Measurements from ENCODE around the gene DHX30. TPM values are rescaled to one million over a fixed set of nuclear protein-coding genes. Genes with fewer than 3 reads are reported as not detected.
"Not testable (repeated sequence)": the region's sequence is repeated elsewhere in the genome, so short reads cannot be mapped to it uniquely, and the experiment has no call there.

DHX30 gene
- polyA plus RNA-seq, 1 of the 3 experiments (the other 2 are of a cell fraction): 86.3 TPM

DNA sequence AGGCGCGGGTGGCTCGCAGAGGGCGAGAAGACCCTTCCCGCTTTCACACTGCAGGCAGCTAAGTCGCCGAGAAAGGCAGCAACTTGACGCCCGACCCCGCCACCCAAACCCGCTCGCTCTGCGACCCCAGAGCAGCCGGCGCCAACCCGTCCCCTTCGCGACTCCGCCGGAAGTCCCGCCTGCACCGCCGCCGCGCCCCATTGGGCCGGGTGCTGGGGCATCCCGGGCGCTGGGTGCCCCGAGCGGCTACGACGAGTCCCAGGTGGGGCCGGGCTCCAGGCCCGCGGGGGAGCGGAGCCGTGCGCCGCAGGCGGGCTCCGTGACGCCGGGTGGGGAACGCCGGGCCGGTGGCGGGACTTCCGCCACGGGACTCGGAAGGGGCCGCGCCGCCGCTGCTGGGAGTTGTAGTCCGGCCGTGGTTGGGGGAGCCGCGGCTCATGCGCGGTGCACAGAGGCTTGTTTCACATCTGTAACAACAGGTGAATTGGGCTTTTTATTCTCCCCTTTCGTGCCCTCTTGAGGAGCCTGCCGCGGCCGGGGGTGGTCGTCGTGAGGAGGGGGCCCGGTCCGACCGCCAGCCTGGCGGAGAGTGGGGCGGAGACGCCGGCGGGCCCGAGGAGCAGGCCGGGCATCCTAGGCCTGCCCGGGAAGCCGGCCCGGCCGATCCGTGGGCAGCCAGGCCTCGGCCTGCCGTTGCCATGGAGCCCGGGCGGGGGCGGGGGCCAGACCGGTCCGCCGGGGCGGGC lies at the start of gene DHX30 (continued):
- TF ChIP-seq, protein P1, sequence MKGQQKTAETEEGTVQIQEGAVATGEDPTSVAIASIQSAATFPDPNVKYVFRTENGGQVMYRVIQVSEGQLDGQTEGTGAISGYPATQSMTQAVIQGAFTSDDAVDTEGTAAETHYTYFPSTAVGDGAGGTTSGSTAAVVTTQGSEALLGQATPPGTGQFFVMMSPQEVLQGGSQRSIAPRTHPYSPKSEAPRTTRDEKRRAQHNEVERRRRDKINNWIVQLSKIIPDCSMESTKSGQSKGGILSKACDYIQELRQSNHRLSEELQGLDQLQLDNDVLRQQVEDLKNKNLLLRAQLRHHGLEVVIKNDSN (IDR thresholded peaks at IDR 0.05; ENCODE audit: borderline replicate concordance, low read depth): peak; percentile 86
- TF ChIP-seq, protein P2, sequence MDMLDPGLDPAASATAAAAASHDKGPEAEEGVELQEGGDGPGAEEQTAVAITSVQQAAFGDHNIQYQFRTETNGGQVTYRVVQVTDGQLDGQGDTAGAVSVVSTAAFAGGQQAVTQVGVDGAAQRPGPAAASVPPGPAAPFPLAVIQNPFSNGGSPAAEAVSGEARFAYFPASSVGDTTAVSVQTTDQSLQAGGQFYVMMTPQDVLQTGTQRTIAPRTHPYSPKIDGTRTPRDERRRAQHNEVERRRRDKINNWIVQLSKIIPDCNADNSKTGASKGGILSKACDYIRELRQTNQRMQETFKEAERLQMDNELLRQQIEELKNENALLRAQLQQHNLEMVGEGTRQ (IDR thresholded peaks at IDR 0.05; ENCODE audit: borderline replicate concordance, low read depth, low read length): no peak

DNA sequence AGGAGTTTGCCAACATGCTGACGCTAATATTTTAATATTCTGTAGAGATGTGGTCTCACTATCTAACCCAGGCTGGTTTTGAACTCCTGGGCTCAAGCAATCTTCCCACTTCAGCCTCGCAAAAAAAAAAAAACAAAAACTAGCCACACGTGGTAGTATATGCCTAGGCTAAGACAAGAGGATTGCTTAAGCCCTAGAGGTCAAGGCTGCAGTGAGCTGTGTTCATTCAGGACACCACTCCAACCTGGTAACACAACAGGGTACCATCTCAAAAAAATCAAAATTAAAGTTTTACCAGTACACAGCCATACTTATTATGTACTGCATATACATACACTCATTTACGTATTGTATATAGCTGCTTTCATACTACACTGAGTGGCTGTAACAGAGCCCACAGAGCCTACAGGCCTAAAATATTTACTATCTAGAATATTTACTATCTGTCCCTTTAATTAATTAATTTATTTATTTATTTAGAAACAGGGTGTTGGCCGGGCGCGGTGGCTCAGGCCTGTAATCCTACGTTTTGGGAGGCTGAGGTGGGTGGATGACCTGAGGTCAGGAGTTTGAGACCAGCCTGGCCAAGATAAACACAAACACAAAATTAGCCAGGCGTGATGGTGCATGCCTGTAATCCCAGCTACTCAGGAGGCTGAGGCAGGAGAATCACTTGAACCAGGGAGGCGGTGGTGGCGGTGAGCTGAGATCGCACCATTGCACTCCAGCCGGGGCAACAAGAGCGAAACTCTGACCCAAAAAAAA lies 44.5 kb upstream of the DHX30 start:
- TF ChIP-seq, protein P3, sequence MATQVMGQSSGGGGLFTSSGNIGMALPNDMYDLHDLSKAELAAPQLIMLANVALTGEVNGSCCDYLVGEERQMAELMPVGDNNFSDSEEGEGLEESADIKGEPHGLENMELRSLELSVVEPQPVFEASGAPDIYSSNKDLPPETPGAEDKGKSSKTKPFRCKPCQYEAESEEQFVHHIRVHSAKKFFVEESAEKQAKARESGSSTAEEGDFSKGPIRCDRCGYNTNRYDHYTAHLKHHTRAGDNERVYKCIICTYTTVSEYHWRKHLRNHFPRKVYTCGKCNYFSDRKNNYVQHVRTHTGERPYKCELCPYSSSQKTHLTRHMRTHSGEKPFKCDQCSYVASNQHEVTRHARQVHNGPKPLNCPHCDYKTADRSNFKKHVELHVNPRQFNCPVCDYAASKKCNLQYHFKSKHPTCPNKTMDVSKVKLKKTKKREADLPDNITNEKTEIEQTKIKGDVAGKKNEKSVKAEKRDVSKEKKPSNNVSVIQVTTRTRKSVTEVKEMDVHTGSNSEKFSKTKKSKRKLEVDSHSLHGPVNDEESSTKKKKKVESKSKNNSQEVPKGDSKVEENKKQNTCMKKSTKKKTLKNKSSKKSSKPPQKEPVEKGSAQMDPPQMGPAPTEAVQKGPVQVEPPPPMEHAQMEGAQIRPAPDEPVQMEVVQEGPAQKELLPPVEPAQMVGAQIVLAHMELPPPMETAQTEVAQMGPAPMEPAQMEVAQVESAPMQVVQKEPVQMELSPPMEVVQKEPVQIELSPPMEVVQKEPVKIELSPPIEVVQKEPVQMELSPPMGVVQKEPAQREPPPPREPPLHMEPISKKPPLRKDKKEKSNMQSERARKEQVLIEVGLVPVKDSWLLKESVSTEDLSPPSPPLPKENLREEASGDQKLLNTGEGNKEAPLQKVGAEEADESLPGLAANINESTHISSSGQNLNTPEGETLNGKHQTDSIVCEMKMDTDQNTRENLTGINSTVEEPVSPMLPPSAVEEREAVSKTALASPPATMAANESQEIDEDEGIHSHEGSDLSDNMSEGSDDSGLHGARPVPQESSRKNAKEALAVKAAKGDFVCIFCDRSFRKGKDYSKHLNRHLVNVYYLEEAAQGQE (IDR thresholded peaks at IDR 0.05; ENCODE audit: low read depth, low read length): no peak
- TF ChIP-seq SMC3 (IDR thresholded peaks at IDR 0.05; ENCODE audit: low read depth, low read length) (no peak), TCF12 (IDR thresholded peaks at IDR 0.05) (no peak), NRF1 (IDR thresholded peaks at IDR 0.05; ENCODE audit: low read depth, low read length) (no peak), YY1 (IDR thresholded peaks at IDR 0.05; ENCODE audit: low read depth) (no peak)
- TF ChIP-seq, protein P2 (IDR thresholded peaks at IDR 0.05; ENCODE audit: borderline replicate concordance, low read depth, low read length): no peak
- TF ChIP-seq, protein P4, sequence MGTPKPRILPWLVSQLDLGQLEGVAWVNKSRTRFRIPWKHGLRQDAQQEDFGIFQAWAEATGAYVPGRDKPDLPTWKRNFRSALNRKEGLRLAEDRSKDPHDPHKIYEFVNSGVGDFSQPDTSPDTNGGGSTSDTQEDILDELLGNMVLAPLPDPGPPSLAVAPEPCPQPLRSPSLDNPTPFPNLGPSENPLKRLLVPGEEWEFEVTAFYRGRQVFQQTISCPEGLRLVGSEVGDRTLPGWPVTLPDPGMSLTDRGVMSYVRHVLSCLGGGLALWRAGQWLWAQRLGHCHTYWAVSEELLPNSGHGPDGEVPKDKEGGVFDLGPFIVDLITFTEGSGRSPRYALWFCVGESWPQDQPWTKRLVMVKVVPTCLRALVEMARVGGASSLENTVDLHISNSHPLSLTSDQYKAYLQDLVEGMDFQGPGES (IDR thresholded peaks at IDR 0.05; ENCODE audit: low read depth, low read length): no peak
- Histone ChIP-seq H3K4me2 (no peak overlapping the region), H3K79me2 (ENCODE audit: insufficient read depth) (peaks cover 98% of the 10 kb centered on the region), H3K9me3 (no peaks in the 10 kb centered on the region), H4K20me1 (ENCODE audit: insufficient read depth) (peaks cover 36% of the 10 kb centered on the region), H3K9me2 (no peaks in the 10 kb centered on the region), H3K36me3 (replicated peaks in 1 of 2; ENCODE audit: control insufficient read depth in 1 of 2, insufficient read depth in 2 of 2, low read length in 1 of 2) (peaks cover 0 to 26% of the 10 kb centered on the region in 2 experiments), H3K4me3 (ENCODE audit: low read depth in 2 of 2, low read length in 1 of 2) (no peak overlapping the region), H3K9ac (no peak overlapping the region), H3K27me3 (ENCODE audit: insufficient read depth) (no peaks in the 10 kb centered on the region), H3K4me1 (ENCODE audit: control insufficient read depth in 1 of 2, insufficient read depth in 2 of 2, low read depth in 1 of 2, low read length in 1 of 2) (no peaks in the 10 kb centered on the region), H2AFZ (ENCODE audit: low read depth) (no peak overlapping the region), H3K27ac (ENCODE audit: low read depth in 2 of 2, low read length in 1 of 2) (no peak overlapping the region), H3F3A (replicated peaks; ENCODE audit: insufficient read depth) (peaks cover 7% of the 10 kb centered on the region)
- ChIA-PET CTCF (interaction anchor here (1.3 kb wide), 1 partner anchor 10 kb away, joined by 4 read pairs; no protein-coding TSS in a partner anchor), POLR2A (interaction anchor here (0.6 kb wide), 1 partner anchor 12 kb away, joined by 3 read pairs; no protein-coding TSS in a partner anchor)
- no peak for DNase-seq
- WGBS (ENCODE audit: low lambda C conversion rate): 95% methylated on average over 14 of the region's 14 CpGs

DNA sequence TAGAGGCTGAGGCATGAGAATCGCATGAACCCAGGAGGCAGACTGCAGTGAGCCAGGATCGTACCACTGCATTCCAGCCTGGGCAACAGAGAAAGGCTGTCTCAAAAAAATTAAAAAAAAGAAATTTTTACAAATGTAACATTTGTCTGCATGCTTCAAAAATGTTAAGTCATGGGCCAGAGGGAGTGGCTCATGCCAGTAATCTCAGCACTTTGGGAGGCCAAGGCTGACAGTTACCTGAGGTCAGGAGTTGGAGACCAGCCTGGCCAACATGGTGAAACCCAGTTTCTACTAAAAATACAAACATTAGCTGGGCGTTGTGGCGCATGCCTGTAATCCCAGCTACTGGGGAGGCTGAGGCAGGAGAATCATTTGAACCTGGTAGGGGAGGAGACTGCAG lies 42.7 kb upstream of the DHX30 start:
- H3K4me3 ChIP-seq (ENCODE audit: low read depth in 2 of 2, low read length in 1 of 2); H3K9me2 ChIP-seq; H3K27me3 ChIP-seq (ENCODE audit: insufficient read depth); H3K9me3 ChIP-seq; H3K9ac ChIP-seq; H3F3A ChIP-seq (replicated peaks; ENCODE audit: insufficient read depth); H3K4me1 ChIP-seq (ENCODE audit: control insufficient read depth in 1 of 2, insufficient read depth in 2 of 2, low read depth in 1 of 2, low read length in 1 of 2); H2AFZ ChIP-seq (ENCODE audit: low read depth); H3K4me2 ChIP-seq; H3K27ac ChIP-seq (ENCODE audit: low read depth in 2 of 2, low read length in 1 of 2); DNase-seq: not testable (repeated sequence)
- Histone ChIP-seq H4K20me1 (ENCODE audit: insufficient read depth) (peaks cover 30% of the 10 kb centered on the region), H3K79me2 (ENCODE audit: insufficient read depth) (peaks cover 98% of the 10 kb centered on the region), H3K36me3 (replicated peaks in 1 of 2; ENCODE audit: control insufficient read depth in 1 of 2, insufficient read depth in 2 of 2, low read length in 1 of 2) (peaks cover 5 to 26% of the 10 kb centered on the region in 2 experiments)
- ChIA-PET POLR2A (interaction anchor here (0.6 kb wide), 1 partner anchor 313 kb away, joined by 3 read pairs; no protein-coding TSS in a partner anchor), CTCF (interaction anchor here (0.8 kb wide), 1 partner anchor 29 kb away, joined by 3 read pairs; no protein-coding TSS in a partner anchor)
- WGBS (ENCODE audit: low lambda C conversion rate): 100% methylated on average over 4 of the region's 4 CpGs
